Stimulated activated CD4-positive, alpha-beta T cell treated with anti-CD3 and anti-CD28 coated beads, Interleukin-1b, Interleukin-23, amount 100 ng/mL, for 48 hours (primary cell): ENCODE results near the gene RMDN2.
A peak's percentile ranks its signal among the peaks of the same experiment; 100 is the strongest.

Source experiments
- DNase-seq: peaks from one replicate; pipeline ENCODE4 v3.0.0-alpha.2; 2020

RMDN2 gene, protein sequence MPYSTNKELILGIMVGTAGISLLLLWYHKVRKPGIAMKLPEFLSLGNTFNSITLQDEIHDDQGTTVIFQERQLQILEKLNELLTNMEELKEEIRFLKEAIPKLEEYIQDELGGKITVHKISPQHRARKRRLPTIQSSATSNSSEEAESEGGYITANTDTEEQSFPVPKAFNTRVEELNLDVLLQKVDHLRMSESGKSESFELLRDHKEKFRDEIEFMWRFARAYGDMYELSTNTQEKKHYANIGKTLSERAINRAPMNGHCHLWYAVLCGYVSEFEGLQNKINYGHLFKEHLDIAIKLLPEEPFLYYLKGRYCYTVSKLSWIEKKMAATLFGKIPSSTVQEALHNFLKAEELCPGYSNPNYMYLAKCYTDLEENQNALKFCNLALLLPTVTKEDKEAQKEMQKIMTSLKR

DNA sequence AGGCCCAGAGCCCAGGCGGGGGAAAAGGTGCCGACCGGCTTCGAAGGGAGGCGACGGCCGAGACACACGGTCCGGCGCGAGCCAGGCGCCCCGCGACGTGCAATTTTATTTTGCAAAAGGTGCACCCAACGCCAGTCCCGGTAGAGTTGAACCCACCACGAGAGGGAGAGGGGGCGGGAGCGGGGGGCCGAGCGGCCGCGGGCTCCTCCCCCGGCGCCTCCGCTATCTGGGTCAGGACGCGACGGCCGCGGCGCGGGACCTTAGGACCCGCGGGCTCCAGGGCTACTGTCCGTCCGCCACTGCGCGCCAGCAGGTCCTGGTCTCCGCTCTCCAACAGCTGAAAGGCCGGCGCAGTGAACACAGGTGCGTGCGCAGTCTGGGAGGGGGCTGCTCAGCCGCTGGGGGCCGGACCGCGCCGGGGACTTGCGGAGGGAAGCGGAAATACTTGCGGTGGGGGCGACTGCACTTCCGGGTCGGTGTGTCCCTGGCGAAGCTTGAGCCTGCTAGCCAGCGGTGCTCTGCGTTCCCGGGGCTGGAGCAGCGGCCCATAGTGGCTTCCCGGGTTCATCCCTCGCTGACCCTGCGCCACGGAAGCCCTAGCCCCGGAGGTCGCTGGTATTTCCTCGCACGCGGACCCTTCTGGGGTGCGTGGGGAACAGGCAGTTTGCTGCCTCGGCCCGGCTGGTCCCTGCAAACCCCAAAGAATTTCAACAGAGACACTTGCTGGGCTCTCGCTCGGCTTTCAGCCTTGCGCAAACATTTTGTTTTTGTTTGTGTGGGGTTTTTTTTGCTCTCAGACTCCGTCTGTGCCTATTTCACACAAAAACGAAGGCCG, at the start of gene RMDN2:
TSS of gene RMDN2 (plus strand) at position 225 of the 835 bp plus-strand sequence. CDS start 3,991 bp downstream, outside the sequence.
- peak; percentile 81 for DNase-seq

DNA sequence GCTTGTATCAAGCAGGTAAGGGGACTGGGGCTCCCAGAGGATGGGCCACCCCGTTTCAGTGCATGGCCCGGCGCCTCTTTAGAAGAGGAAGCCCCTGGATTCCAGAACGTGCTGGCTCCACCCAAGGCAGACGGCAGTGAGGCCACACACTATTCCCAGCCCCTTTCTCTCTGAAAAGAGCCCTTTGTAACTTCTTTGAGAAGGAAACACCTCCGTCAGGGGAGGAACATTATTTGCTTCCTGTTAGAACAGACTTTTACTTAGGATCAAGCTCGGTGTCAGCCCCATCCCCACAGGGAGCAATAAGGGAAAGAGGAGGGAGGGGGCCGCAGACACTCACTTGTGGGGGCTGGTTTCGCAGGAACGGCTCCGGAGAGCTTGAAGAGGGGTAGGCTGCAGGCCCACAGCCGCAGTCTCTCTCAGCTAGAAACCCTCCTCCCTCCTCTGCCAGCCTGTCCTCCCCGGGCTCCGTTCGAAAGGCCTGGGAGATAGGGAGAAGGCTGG, 49.6 kb upstream of the RMDN2 start:
- no peak for DNase-seq

DNA sequence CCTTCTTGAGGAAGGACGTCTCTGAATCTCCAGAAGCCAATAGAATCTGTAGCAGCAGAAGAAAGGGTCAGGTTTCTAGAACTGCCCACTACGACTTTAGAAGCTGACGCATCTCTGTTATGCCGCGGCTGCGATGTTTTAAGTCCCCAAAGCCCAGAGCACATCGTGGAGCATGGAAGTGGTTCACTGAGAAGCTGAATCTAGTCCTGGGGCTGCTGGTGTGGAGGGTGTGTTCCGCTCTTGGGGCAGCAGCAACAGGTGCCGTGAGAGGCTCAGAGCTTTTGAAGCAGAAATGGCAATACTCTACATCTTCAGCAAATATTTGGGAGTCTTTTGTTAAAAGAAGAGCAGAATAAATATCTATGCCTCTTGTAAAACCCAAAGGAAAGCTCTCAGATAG, 48.9 kb upstream of the RMDN2 start:
- no peak for DNase-seq

DNA sequence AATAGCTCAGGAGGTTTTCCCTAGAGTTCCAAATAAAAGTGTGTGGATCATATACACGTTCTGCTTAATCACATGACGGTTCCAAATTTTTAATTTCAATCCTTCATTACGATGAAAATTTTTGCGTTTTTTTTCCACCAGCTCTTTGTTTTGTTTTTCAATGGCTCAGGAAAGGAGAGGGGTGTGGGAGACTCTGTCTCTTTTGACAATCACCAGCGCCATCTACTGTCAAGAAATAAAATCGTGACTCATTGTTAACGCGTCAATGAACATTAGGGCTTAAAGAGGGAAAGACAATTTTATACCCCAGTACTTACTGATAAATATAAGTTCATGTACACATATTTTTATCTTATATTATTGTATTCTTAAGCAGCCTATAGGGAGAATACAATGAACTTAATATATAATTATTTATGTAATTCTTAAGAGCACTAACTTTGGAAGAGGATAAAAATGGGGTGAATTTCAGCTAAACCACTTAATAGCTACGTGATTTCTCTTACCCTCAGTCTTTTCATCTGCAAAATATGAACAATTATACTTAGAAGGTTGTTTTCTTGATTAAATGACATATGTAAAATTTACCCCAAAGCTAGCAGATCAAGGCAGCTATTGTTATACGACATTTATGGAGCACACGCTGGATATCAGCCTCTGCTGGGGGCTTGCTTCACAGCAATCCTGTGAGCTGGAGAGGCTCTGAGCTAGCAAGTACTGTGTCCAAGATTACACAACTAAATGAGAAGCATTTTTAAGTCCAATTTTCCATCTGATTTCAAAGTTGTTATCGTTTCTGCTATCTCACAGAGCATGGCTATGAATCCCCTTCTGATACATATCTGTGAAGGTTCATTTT, 47.4 kb upstream of the RMDN2 start:
- DNase-seq = no peak

DNA sequence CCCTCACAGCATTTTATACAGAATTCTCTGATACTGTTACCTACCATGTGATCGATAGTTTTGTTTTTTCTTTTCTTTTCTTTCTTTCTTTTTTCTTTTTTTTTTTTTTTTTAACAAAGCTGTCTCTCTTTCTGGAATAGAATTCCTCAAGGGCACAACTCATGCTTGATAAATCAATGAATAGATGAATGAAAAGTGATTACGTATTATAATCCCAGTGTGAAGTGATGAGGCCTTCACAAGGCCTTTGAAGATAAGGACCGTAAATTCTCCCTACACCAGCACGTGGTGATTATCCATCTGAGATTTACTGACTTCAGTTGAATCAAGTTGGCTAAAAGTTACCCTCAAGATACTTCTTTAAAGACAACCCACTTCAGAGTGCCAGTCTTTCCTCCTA, 46.6 kb upstream of the RMDN2 start:
- DNase-seq = no peak

DNA sequence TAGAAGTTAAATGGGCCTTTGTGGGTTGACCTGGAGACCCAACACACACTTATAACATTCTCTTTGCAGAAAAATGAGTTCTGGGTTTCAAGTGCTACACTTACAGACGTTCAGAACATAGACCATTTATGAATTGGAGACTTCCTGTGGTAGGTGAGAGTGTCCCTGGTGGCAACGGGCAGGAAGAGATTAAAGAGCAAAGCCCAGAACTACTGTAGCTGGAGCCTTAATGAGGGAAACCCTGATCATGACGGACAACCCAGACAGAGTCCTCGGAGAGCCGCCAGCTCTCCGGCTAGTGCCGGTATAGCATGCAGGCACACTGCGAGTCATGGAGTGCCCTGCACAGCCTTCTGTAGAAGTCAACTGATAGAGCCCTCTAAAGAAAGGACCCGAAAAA, 44.5 kb upstream of the RMDN2 start:
- DNase-seq = no peak

DNA sequence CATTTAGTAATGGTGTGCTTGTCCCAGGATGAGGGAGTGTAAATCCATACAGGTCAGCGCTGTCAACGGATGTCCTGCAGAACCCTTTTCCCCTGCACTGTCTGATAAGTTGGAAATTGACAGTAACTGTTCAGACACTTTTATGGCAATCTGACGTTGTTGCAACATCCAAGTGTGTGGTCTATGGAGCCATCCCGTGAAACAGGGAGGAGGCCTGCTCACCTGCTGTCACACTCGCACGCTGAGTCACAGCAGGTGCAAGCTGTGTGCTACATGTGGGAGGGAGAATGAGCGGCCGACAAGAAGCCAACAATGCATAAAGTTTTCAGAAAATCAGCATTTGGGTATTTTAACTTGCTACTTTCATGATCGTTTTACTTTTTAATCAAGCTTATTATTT, 43.7 kb upstream of the RMDN2 start:
- DNase-seq = no peak

DNA sequence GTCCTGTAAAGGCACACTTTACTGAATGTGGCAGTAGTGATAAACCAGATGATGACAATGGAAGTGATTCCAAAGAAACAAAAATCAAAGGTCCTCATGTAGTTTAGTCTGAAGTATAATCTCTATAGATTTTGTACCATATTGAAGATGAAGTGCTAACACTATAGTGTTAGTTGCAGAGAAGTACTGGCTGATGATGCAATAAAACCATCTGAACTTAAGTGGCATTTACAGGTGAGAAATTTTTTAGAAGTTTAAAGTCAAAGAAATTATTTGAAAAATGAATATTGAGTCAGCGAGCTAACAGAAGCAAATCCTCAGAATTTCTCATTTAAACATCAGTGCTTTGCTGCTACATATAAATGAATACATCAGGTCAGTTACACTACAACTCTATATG, 43.1 kb upstream of the RMDN2 start:
- DNase-seq = no peak

DNA sequence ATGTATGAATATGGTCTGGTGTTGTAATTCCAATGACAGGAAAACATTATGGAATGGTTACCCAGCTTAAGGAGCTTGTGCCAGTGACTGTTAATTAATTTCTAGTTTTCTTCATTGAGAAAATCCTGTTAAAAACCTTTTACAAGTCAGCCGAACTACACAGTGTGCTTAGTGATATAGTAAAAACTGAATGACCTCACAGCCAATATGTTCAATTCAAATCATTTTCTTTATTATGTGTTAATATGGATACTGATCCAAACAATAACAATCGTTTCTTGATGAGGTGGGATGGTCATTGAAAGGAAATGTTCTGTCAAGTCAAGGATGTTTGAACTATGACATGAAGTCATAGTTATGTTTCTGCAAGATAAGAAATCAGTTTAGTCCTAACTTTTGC, 41.6 kb upstream of the RMDN2 start:
- no peak for DNase-seq

DNA sequence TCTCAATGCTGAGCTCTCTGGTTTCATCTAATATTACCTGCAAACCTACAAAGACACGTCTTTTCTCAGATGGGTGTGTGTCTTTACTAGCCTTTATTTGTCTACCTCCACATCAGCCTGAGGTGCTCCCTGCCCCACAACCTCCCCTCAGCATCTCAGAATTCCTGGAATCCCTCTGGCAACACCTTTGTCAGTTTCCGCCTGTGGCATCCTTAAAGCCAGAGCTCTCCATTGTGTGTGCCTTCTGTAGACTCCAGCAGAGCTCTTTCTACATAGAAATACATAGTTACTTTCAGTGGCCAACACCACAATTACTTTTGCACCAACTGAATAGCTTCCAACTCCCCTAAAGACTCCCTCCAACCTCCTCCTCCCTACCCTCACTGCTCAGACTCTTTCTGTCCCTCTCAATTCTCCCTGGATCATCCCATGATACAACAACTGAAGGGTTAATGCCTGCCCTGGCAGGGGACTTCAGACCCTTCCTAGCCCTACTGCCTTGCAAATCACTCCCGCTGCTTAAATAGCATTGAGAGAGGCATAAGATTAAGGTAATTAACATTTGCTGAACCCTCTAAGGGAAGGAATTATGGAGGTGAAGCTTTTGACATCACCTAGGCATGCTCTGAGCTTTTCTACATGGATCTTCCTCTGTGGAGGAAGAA, 39.6 kb upstream of the RMDN2 start:
- no peak for DNase-seq

DNA sequence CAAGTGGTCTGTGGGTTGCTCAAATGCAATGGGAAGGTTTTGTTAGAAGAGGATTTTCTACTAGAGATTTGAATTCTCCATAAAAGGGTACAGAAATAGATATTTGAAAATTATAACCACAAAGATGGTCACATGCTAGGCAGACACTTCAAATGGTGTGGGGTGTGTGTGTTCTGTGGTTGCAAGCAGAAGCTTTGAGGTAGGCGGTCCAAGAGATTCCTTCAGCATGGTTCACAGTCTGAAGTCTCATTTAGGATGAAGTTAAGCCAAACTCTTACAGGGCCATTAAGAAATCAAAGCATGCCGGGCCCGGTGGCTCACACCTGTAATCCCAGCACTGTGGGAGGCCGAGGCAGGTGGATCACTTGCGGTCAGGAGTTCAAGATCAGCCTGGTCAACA, 38.3 kb upstream of the RMDN2 start:
- DNase-seq = no peak

DNA sequence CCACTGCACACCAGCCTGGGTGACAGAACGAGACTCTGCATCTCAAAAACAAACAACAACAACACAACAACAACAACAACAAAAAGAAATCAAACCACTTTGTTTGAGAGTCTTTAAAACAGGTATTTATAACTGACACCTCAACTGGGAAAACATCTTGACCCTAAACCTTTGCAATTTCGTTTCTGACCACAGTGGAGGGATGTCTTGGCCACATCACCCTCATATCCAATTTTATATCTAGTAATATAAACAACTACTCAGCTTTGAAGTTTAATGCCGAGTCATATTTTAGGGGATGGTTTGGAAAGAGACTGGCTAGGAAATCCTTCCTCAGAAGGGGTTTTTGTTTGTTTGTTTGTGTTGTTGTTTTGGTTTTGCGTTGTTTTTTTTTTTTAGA, 37.8 kb upstream of the RMDN2 start:
- DNase-seq = no peak

DNA sequence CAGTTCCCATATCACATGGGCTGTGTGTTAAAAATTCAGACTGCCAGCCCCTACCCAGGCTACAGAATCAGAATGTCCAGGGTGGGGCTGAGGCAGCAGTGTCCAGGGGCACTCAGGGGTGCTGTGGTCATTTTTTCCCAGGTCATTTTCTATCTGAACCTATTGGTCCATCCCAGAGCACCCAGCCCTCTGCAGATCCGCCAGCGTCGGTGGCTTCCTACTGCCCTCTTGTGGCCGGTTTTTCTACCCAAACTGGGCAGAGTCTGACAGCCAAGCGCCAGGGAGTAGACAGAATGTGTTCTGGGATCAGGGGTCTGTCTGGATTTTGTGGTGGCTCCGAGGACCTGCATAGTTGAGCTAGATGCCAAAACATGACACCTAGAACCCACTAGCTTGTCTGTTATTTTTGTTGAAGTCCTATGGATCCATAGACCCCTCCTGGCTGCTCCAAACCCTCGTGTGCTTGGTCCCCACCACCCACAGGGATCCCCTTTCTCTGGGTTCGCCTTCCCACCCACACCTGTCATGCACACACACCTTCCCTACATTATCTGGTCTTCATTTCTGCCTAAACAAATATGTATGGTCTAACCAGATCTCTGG, 34.1 kb upstream of the RMDN2 start:
- peak; percentile 62 for DNase-seq

DNA sequence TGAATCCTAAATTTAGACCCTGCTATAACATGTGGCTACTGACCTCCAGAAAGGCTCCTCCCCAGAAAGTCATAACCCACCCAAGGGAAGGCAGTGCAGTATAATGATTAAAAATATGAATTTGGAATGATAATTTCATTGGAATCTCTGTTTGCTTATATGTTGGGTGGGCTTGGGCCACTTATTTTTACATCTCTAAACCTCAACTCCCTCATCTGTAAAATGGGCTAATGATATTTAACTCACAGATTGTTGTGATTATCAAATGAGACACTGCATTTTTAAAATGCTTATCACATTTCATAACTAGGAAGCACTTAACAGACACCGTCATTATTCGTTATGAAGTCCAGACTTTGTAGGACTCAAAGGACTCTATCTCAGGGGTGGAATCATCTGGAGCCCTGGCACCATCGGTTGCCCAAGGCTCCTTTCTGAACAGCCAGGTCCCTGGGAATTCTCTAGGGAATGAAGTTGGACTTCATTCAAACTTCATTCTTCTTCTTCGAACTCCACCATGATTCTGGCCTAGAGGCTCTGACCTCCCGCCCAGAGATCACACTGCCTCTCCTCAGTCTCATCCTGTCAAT, 33.1 kb upstream of the RMDN2 start:
- DNase-seq = no peak

DNA sequence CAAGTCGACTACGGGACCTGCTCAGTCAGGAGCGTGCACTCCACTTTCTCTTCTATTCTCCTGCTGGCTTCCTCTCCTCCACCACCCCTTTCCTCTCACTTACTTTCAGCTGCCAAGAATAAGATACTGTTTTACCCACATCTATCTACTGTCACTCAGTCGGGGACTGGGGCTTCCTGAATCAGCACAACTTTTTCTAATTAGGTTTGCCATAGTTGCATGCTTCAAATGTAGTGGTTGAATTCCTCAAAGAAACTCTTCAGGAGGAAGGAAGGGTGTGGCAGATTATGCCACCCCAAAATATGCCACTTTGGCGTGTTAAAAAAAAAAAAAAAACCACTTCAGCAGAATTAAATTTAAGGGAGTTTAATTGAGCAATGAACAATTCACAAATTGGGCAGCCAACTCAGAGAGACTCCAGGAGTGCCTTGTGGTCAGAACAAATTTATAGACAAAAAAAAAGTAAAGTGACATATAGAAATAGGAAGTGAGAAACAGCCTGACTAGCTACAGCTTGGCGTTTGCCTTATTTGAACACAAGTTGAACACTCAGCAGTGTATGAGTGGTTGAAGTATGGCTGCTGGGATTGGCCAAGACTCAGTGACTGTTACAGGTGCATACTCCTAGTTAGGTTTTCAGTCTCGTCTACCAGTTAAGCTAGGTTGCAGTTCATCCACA, 32.5 kb upstream of the RMDN2 start:
- DNase-seq = no peak

DNA sequence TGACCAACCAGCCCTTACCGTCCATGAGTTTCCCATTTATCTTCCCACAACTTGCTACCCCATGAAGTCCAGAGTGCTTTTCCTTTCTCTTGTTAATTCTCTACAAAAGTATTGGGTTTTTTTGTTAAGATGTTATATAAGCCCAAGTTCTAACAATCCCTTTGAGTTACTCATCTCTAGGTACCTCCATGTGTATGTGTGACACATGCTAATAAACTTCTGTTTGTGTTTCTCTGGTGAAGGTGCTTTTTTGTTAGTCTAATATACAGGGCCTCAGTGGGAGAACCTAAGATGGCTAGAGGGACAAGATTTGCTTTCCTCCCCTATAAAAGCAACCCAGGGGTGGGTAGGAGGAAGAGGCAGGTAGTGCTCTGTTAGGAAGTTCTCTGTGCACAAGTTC, 31.8 kb upstream of the RMDN2 start:
- no peak for DNase-seq

DNA sequence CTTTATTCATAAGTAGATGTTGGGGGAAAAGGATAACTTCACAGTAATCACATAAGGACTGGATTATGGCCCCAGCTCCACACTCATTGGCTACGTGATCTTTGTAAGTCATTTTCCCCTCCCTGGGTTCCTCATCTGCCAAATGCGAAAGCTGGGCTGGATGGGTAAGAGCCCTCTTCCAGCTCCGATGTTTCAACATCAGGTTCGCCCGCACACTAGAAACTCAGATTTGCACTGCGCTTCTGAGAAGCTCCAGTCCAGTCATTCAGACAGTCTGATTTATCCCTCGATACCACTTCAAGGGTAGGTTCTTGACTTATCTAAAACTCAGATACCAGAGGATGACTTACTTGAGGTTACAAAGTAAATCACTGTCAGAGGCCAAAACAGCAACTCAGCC, 31.0 kb upstream of the RMDN2 start:
- DNase-seq = peak; percentile 32

DNA sequence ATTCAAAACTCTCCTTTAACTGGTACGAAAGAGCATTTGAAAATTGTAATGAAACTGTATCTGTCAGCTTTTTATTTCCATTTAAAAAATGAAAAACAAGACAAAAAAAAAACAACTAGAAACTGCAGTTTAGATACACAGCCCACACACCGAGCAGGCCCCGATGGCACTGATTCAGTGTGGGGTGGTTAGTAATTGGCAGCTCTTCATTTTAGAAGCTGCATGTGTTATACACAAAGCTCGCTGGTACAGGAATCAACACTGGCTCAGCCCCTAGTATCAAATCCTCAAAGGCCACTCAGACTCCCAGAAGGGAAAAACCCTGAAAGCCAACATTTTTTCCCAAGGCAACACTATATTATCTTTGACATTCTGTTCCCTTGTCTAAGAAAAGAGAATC, 30.5 kb upstream of the RMDN2 start:
- no peak for DNase-seq

DNA sequence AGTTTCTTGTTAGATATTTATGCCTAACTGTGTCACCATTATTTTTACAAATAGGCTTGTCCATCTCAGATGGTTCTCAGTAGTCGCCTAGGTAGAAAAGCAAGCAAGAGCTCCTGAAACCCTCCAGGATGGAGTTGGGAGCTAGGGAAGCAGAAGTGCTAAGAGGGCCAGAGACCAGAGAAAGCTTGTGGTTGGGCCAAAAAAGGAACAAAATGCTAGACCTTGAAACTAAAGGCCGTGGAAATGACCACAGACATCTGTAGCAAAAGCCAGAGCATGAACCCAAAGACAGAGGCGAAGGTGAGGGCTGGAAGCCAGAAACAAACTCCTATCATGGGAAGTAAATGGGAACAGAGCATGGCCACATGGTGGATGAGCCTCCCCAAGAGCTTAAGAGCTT, 29.9 kb upstream of the RMDN2 start:
- no peak for DNase-seq

DNA sequence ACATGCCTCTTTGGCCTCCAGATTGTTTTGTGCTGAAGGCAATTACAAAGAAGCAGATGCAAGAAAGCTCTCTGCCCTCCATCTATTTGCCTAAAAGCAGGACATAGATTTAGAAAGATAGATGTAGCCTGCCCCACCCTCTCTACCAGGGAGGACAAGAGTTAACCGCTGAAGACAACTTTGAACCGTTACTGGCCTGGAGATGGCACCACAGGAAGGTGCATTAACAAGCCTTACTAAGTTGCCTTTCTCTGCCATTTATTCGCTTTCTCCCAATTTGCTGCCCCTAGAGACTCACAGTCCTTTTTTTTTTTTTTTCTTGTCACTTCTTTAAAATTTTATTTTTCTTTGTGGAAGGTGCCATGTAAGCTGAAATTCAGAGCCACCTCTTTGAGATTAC, 28.8 kb upstream of the RMDN2 start:
- DNase-seq = no peak

DNA sequence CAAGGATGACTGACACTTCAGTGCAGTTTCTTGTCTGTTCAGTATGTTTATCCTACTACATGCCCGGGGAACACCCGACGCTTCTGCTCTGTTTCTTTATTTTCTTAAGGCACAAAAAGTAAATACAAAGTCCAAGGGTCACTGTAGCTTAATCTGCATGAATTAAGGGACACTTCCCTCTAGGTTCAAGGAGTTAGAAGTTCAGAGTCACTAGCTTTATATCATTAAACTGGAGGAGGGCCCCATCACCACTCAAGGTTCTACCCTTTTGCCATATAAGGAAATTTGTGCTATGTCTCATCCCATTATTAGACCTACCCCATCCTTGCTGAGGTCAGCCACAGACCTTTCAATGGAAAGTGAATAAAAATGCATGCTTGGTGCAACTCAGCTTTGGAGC, 27.6 kb upstream of the RMDN2 start:
- no peak for DNase-seq
